GM12874 (cell line): Measurements from ENCODE around the gene SMPDL3B.

Experiments
- CTCF ChIP-seq: IDR thresholded peaks from 2 replicates; pipeline ENCODE4 v1.5.1; 2011; ENCODE audit warnings: low read depth, mild to moderate bottlenecking, control low read depth, low read length, moderate library complexity; ENCODE audit not compliant: insufficient read depth

The SMPDL3B gene

GRCh38 chr1:27940297-27940696, 5.5 kb downstream of the SMPDL3B start:
- TF ChIP-seq CTCF, result peak; percentile 46; the same call in 1 of the 2 replicates

GRCh38 chr1:27940870-27941560, 6.2 kb downstream of the SMPDL3B start:
- no peak for TF ChIP-seq CTCF

- no peak for TF ChIP-seq CTCF
Observed at GRCh38 chr1:27941671-27942540, 7.1 kb downstream of the SMPDL3B start.

- TF ChIP-seq CTCF, result no peak
Observed at GRCh38 chr1:27945020-27945419, 10.2 kb downstream of the SMPDL3B start.

GRCh38 chr1:27949027-27949426, 14.2 kb downstream of the SMPDL3B start:
- no peak for TF ChIP-seq CTCF

- TF ChIP-seq CTCF, result no peak
Observed at GRCh38 chr1:27951396-27951795, 16.6 kb downstream of the SMPDL3B start.

- no peak for TF ChIP-seq CTCF
Observed at GRCh38 chr1:27952147-27952546, 17.3 kb downstream of the SMPDL3B start.
